GM18526 (cell line): ENCODE results near the gene SYNE2.

Experiments used
- POLR2A ChIP-seq: IDR thresholded peaks from 3 replicates; pipeline ENCODE4 v1.6.1; 2011; ENCODE audit not compliant: insufficient read length; ENCODE audit errors: extremely low read depth

Gene SYNE2

DNA sequence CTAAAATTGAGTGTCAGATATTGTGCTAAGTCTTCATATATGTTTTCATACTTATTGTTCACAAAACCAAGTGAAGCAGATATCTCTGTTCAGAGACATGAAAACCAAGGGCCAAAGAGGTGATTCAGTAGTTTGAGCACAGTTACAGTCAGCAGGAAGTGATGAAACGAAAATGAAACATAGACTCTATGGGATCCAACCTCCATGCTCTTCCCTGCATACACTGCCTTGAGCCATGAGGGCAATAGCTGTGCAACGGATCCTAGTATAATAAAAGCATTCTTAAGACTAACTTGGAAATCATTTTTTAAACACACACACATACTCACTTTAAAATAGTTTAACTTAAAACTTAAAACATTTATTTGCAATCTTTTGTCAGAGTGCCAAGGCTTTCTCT is 413.4 kb downstream of the SYNE2 start:
- no peak for TF ChIP-seq POLR2A

GRCh38 chr14:64272019-64272418 is 419.2 kb downstream of the SYNE2 start:
- no peak for TF ChIP-seq POLR2A
